ENCODE data around the gene FUT8.

The FUT8 gene

GRCh38 chr14:65580973-65581372 lies 168.4 kb downstream of the FUT8 start:
- no peak for TF ChIP-seq CTCF (conservative IDR thresholded peaks at IDR 0.05; ENCODE audit: low read depth)
- CTCF ChIA-PET, result no interaction called here
- POLR2A ChIA-PET (ENCODE audit: low non-redundant PET), result no interaction called here
- H3K27ac ChIP-seq, result no peak overlapping the region
- DNase-seq (ENCODE audit: low spot score), result no peak

DNA sequence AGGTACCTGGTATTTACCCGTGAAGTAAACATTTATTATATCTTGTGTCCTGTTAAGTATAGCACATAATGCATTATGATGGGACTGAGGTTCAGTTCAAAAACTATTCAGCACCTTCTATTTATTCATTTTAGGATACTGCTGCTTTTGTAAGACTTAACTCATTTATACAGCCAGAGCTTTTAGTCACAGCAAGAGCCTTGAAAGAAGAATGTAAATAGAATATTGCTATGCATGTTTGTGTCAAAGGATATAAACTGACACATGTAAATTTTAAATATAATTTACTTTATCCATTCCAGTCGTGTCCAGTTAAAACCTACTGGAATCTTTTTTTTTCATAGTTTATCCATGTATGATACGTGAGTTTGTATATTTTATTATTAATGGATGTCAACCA lies 168.8 kb downstream of the FUT8 start:
- no peak overlapping the region for H3K27ac ChIP-seq
- no peak for DNase-seq (ENCODE audit: low spot score)
- no peak for TF ChIP-seq CTCF (conservative IDR thresholded peaks at IDR 0.05; ENCODE audit: low read depth)
- CTCF ChIA-PET, result no interaction called here
- POLR2A ChIA-PET (ENCODE audit: low non-redundant PET), result no interaction called here

DNA sequence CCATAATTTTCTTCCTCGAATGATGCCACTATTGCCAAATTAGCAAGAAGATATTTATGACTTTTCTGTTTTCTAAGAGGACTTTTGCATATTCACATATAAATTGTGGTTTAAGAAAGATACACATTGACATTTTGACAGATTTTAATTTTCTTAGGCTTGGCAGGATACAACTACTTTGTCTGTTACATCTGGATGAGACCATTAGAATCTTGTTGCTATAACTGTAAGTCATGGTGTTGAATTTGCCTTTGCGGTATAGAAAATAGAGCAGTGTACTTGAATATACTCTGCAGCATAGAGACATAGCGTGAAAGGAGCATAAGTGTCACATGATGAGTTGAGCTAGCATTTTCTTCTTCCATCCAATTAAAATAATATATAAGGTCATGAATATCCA lies 169.3 kb downstream of the FUT8 start:
- ChIA-PET CTCF (no interaction called here), POLR2A (ENCODE audit: low non-redundant PET) (no interaction called here)
- no peak for TF ChIP-seq CTCF (conservative IDR thresholded peaks at IDR 0.05; ENCODE audit: low read depth)
- no peak overlapping the region for H3K27ac ChIP-seq
- no peak for DNase-seq (ENCODE audit: low spot score)

DNA sequence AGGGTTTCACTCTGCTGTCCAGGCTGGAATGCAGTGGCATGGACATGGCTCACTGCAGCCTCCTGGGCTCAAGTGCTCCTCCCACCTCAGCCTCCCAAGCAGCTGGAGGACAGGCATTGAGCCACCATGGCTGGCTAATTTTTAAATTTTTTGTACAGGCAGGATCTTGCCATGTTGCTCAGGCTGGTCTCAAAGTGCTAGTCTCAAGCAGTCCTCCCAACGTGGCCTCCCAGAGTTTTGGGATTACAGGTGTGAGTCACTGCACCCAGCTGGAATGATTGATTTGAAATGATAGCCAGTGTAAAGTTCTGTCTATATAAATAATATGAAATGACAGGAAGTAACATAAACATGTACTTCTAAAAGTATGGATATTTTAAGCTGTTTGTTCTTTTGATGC lies 172.7 kb downstream of the FUT8 start:
- no peak overlapping the region for H3K27ac ChIP-seq
- POLR2A ChIA-PET (ENCODE audit: low non-redundant PET), result no interaction called here
- CTCF ChIA-PET, result interaction anchor here (0.7 kb wide), 1 partner anchor 207 kb away, joined by 3 read pairs; no protein-coding TSS in a partner anchor
- no peak for DNase-seq (ENCODE audit: low spot score)
- TF ChIP-seq CTCF (conservative IDR thresholded peaks at IDR 0.05; ENCODE audit: low read depth), result no peak

GRCh38 chr14:65588426-65589140 lies 176.1 kb downstream of the FUT8 start:
- no peak for TF ChIP-seq CTCF (conservative IDR thresholded peaks at IDR 0.05; ENCODE audit: low read depth)
- CTCF ChIA-PET, result no interaction called here
- DNase-seq (ENCODE audit: low spot score), result no peak
- POLR2A ChIA-PET (ENCODE audit: low non-redundant PET), result no interaction called here
- no peak overlapping the region for H3K27ac ChIP-seq

- POLR2A ChIA-PET (ENCODE audit: low non-redundant PET), result no interaction called here
- DNase-seq (ENCODE audit: low spot score), result no peak
Observed at GRCh38 chr14:65594153-65594881, 181.8 kb downstream of the FUT8 start.

More at GRCh38 chr14:65594153-65594881, 181.8 kb downstream of the FUT8 start:
- no peak overlapping the region for H3K27ac ChIP-seq
- CTCF ChIA-PET, result no interaction called here
- TF ChIP-seq CTCF (conservative IDR thresholded peaks at IDR 0.05; ENCODE audit: low read depth), result no peak

All from RWPE1 (cell line).